ENCODE results near the gene LCLAT1. TPM values are rescaled to one million over a fixed set of nuclear protein-coding genes. Genes with fewer than 3 reads are reported as not detected.
"Not testable (repeated sequence)": the region's sequence is repeated elsewhere in the genome, so short reads cannot be mapped to it uniquely, and the experiment has no call there.

Gene LCLAT1
- total RNA-seq, 1 donor from 2014 or later: 15.4 TPM

DNA sequence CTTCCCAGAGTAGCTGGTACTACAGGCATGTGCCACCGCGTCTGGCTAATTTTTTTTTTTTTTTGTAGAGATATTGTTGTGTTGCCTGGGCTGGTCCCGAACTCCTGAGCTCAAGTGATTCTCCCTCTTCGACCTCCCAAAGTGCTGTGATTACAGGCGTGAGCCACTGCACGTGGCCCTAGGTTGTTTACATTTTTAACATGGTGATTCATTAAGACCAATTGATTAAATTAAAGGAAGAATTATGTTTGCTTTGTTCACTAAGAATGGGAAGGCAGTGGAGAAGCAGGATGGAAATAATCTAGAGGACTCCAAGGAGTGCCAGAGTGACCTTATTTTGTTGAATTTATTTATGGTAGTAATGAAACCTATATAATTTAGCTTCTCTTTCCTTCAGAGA, 7.5 kb downstream of the LCLAT1 start:
- no peak for DNase-seq (ENCODE audit: low read depth)

GRCh38 chr2:30455114-30455738, 8.2 kb downstream of the LCLAT1 start:
- DNase-seq (ENCODE audit: low read depth): no peak

GRCh38 chr2:30456106-30456505, 9.1 kb downstream of the LCLAT1 start:
- no peak for DNase-seq (ENCODE audit: low read depth)

GRCh38 chr2:30456579-30456978, 9.5 kb downstream of the LCLAT1 start:
- DNase-seq (ENCODE audit: low read depth): no peak

GRCh38 chr2:30457296-30457695, 10.2 kb downstream of the LCLAT1 start:
- DNase-seq (ENCODE audit: low read depth): no peak

GRCh38 chr2:30459140-30459539, 12.1 kb downstream of the LCLAT1 start:
- no peak for DNase-seq (ENCODE audit: low read depth)

- no peak for DNase-seq (ENCODE audit: low read depth)
Observed at GRCh38 chr2:30462131-30462857, 15.2 kb downstream of the LCLAT1 start.

- no peak for DNase-seq (ENCODE audit: low read depth)
Observed at GRCh38 chr2:30463535-30463934, 16.5 kb downstream of the LCLAT1 start.

- DNase-seq (ENCODE audit: low read depth): no peak
Observed at GRCh38 chr2:30464544-30465170, 17.6 kb downstream of the LCLAT1 start.

DNA sequence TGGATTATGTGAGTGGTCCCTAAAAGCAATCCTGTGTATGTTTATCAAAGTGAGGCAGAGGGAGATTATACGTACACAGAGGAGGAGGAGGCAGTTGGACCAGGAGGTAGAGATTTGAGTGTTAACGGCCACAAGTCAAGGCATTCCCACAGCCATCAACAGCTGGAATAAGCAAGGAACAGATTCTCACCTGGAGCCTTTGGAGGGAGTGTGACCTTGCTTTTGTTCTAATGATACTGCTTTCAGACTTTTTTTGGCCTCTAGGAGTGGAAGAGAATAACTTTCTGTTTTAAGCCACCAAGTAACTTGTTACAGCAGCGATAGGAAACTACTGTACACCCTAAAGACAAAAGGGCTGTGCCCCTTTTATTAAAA, 18.1 kb downstream of the LCLAT1 start:
- DNase-seq (ENCODE audit: low read depth): no peak

- DNase-seq (ENCODE audit: low read depth): no peak
Observed at GRCh38 chr2:30466216-30466615, 19.2 kb downstream of the LCLAT1 start.

- DNase-seq (ENCODE audit: low read depth): not testable (repeated sequence)
Observed at GRCh38 chr2:30467062-30467826, 20.2 kb downstream of the LCLAT1 start.

- DNase-seq (ENCODE audit: low read depth): no peak
Observed at GRCh38 chr2:30470426-30470825, 23.4 kb downstream of the LCLAT1 start.

DNA sequence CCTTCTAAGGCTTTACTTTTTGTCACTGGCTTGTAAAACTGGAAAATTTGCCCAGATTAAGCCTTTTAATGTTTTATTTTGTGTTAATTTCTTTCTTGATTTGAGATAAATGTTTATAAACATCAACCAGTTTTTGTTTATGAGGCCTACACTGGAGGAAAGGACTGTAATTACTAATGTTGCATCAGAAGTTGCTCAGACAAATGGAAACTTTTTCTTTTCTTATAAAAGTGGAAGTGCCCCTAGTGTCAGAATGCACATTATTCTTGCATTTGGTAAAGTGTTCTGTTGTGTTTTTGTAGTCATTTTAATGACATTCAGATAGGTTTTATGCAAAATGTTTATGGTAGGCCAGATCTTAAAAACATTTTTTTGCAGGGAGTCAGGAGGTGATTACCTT, 25.3 kb downstream of the LCLAT1 start:
- DNase-seq (ENCODE audit: low read depth): no peak

GRCh38 chr2:30475542-30475941, 28.5 kb downstream of the LCLAT1 start:
- no peak for DNase-seq (ENCODE audit: low read depth)

DNA sequence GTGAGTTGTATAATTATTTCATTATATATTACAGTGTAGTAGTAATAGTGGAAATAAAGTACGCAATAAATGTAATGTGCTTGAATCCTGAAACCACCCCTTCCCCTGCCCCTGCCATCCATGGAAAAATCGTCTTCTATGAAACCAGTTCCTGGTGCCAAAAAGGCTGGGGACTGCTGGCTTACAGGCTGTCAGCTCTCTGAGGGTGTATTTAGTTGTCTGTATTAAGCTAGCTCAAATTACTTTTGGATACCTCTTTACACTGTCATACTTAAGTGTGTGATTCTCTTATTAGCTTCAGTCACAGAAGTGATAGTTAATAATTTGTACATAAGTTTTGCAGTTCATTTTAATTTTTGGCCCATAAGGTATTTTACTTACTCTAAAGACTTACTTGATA, 29.6 kb downstream of the LCLAT1 start:
- no peak for DNase-seq (ENCODE audit: low read depth)

DNA sequence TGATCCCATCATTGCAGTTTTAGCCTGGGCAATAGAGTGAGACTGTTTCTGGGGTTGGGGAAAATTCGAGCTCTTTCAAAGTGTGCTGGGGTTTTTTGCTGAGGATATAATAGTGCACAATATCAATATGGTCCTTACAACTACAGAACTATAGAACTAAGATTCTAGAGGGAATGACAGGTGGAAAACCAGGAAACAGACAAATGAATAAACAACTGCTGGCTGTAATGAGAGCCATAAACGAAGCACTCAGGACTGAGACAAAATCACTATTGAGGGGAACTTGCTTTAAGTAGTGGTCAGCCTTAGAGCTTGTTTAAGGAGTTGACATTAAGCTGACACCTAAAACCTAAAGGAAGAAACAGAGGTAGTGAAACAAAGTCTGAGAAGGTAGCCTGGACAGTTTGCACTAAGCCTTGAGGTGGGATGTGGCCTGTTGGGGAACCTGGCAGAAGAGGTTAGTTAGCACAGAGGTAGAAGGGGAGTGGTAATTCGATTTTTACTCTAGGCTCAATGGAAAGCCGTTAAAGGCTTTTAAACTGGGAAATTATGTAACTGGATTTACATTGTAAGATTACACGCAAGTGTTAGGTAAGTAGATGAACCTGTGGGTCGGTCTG, 33.8 kb downstream of the LCLAT1 start:
- no peak for DNase-seq (ENCODE audit: low read depth)

DNA sequence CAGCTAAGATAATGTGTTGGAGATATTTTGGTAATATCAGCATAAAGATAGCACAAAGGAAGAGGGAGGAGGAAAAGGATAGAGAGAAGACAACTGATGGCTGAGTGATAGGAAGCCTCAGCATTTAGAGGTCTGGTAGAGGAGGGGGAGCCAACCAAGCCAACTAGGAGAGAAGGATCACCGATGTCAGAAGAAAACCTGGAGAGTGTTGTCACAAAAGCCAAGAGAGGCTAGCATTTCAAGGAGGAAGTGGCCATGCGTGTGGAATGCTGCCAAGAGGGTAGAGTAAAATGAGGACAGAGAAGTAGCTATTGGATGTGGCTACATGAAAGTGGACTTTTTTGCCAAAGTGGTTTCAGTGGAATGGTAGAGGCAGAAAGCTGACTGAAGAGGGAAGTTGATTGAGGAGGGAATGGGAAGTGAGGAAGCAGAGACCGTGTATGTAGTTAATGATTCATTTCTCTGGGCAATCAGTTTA, 34.3 kb downstream of the LCLAT1 start:
- no peak for DNase-seq (ENCODE audit: low read depth)

- DNase-seq (ENCODE audit: low read depth): no peak
Observed at GRCh38 chr2:30482011-30482410, 35.0 kb downstream of the LCLAT1 start.

GRCh38 chr2:30484145-30484544, 37.1 kb downstream of the LCLAT1 start:
- no peak for DNase-seq (ENCODE audit: low read depth)

DNA sequence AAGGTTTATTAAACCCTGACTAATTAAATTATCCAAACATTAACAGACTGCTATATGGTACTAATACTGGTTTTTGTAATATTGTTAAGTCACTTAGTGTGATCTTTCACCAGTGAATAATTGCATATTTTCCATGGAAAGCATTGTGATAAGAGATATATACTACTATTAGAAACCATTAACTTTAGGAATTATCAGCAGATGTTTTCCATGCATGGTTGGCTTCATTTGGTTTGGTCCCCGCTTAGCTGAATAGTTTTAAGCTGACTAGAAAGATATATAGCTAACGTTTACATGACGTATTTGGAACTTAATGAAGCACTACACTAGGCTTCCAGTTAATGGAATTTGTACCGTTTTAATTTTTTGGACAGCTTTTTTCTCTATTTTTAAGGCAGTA, 37.9 kb downstream of the LCLAT1 start:
- DNase-seq (ENCODE audit: low read depth): no peak
